SU-DHL-6 (cell line): ENCODE data around the gene TBR1.

Experiments used
- CTCF ChIP-seq: fragments of 200-600 bp; sonication (generic); IDR thresholded peaks from one replicate; pipeline ENCODE4 v1.5.1; 2017; ENCODE audit warnings: antibody characterized with exemption, mild to moderate bottlenecking, low read length, moderate library complexity; ENCODE audit not compliant: insufficient read depth, poor library complexity, severe bottlenecking
- EZH2phosphoT487 ChIP-seq: fragments of 200-600 bp; sonication (generic), shearing (Covaris generic); conservative IDR thresholded peaks from 2 replicates; pipeline ENCODE4 v1.6.1; 2018; ENCODE audit warnings: mild to moderate bottlenecking, antibody characterized with exemption, low read length, moderate library complexity, mixed read lengths

GRCh38 chr2:161426922-161427663 is 11.0 kb downstream of the TBR1 start:
- TF ChIP-seq CTCF (no peak), EZH2phosphoT487 (no peak)
